Osteoblast (primary cell): Measurements from ENCODE around the gene CTSC. TPM values are rescaled to one million over a fixed set of nuclear protein-coding genes. Genes with fewer than 3 reads are reported as not detected.

Source experiments
- DNase-seq: peaks from one replicate; pipeline ENCODE4 v3.0.0; 2011; ENCODE audit warnings: low spot score, mixed read lengths; ENCODE audit not compliant: insufficient read length; ENCODE audit errors: missing footprints
- H2AFZ ChIP-seq: 2 replicates; pipeline ENCODE4 v1.6.0; 2011; ENCODE audit warnings: mild to moderate bottlenecking, low read length
- H3K27ac ChIP-seq: 2 replicates; pipeline ENCODE4 v1.5.1; 2011; ENCODE audit warnings: mild to moderate bottlenecking, low read depth, low read length, moderate library complexity
- H3K27me3 ChIP-seq: 2 replicates; pipeline ENCODE4 v1.6.0; 2012; ENCODE audit warnings: mild to moderate bottlenecking, control low read depth, inconsistent platforms, low read length, moderate library complexity; ENCODE audit not compliant: insufficient read depth
- H3K36me3 ChIP-seq: 2 replicates; pipeline ENCODE4 v1.5.1; 2011; ENCODE audit warnings: mild to moderate bottlenecking, low read length, control low read depth, moderate library complexity; ENCODE audit not compliant: insufficient read depth
- H3K4me1 ChIP-seq: 2 replicates; pipeline ENCODE4 v1.5.1; 2011; ENCODE audit warnings: mild to moderate bottlenecking, low read length, control low read depth, moderate library complexity; ENCODE audit not compliant: insufficient read depth
- H3K4me2 ChIP-seq: 2 replicates; pipeline ENCODE4 v1.6.0; 2011; ENCODE audit warnings: mild to moderate bottlenecking, low read length; ENCODE audit not compliant: insufficient read depth
- H3K4me3 ChIP-seq: fragments of 200-600 bp; sonication (generic); 3 replicates; pipeline ENCODE4 v1.5.1; 2012; ENCODE audit warnings: mild to moderate bottlenecking, low read length, inconsistent platforms; ENCODE audit not compliant: insufficient read depth
- H3K79me2 ChIP-seq: 2 replicates; pipeline ENCODE4 v1.6.0; 2012; ENCODE audit warnings: mild to moderate bottlenecking, low read length, control low read depth, inconsistent platforms; ENCODE audit not compliant: insufficient read depth
- H3K9me3 ChIP-seq: 2 replicates; pipeline ENCODE4 v1.5.1; 2011; ENCODE audit warnings: low read depth, low read length, control low read depth
- H4K20me1 ChIP-seq: 2 replicates; pipeline ENCODE4 v1.6.0; 2012; ENCODE audit warnings: mild to moderate bottlenecking, low read length, control low read depth; ENCODE audit not compliant: insufficient read depth
- CTCF ChIP-seq: IDR thresholded peaks from 2 replicates; pipeline ENCODE4 v1.5.1; 2011; ENCODE audit warnings: mild to moderate bottlenecking, low read depth, low read length, moderate library complexity; ENCODE audit errors: extremely low read depth
- total RNA-seq: library from RNA; depleted of rRNA; stranded (reverse); fragments of >200 nt; gene quantifications from 2 replicates; pipeline ENCODE4 v1.2.3, GENCODE V29; 2012

Gene CTSC
- total RNA-seq, 1 donor: 23.5 TPM

GRCh38 chr11:88320149-88320559 is 17.4 kb downstream of the CTSC start:
- Histone ChIP-seq H4K20me1 (no peaks in the 10 kb centered on the region), H3K79me2 (no peaks in the 10 kb centered on the region), H3K4me1 (peaks cover 8% of the 10 kb centered on the region), H3K27me3 (no peaks in the 10 kb centered on the region), H3K4me3 (no peak overlapping the region), H3K27ac (no peak overlapping the region), H3K9me3 (no peaks in the 10 kb centered on the region), H3K36me3 (peaks cover 4% of the 10 kb centered on the region), H3K4me2 (peak overlapping the region; percentile 28), H2AFZ (no peak overlapping the region)
- peak; percentile 74 for DNase-seq
- no peak for TF ChIP-seq CTCF

GRCh38 chr11:88318017-88318416 is 19.5 kb downstream of the CTSC start:
- Histone ChIP-seq H3K79me2 (no peaks in the 10 kb centered on the region), H3K36me3 (no peaks in the 10 kb centered on the region), H3K27me3 (no peaks in the 10 kb centered on the region), H3K27ac (no peak overlapping the region), H4K20me1 (no peaks in the 10 kb centered on the region), H3K4me3 (no peak overlapping the region), H2AFZ (no peak overlapping the region), H3K4me1 (peaks cover 8% of the 10 kb centered on the region), H3K9me3 (no peaks in the 10 kb centered on the region), H3K4me2 (no peak overlapping the region)
- TF ChIP-seq CTCF: no peak
- DNase-seq: no peak

GRCh38 chr11:88317536-88317935 is 20.0 kb downstream of the CTSC start:
- Histone ChIP-seq H3K4me3 (no peak overlapping the region), H3K4me1 (peaks cover 8% of the 10 kb centered on the region), H3K27ac (no peak overlapping the region), H3K36me3 (no peaks in the 10 kb centered on the region), H3K79me2 (no peaks in the 10 kb centered on the region), H3K27me3 (no peaks in the 10 kb centered on the region), H3K9me3 (no peaks in the 10 kb centered on the region), H2AFZ (no peak overlapping the region), H3K4me2 (no peak overlapping the region), H4K20me1 (no peaks in the 10 kb centered on the region)
- no peak for DNase-seq
- TF ChIP-seq CTCF: no peak

- no peak for DNase-seq
- Histone ChIP-seq H3K4me3 (no peak overlapping the region), H3K4me1 (peaks cover 8% of the 10 kb centered on the region), H2AFZ (no peak overlapping the region), H3K27me3 (no peaks in the 10 kb centered on the region), H3K36me3 (no peaks in the 10 kb centered on the region), H3K9me3 (no peaks in the 10 kb centered on the region), H3K79me2 (no peaks in the 10 kb centered on the region), H4K20me1 (no peaks in the 10 kb centered on the region), H3K27ac (no peak overlapping the region), H3K4me2 (no peak overlapping the region)
- TF ChIP-seq CTCF: no peak
These were observed 21.5 kb downstream of the CTSC start for GRCh38 chr11:88315981-88316441.
